NT2/D1 (cell line): Measurements from ENCODE around the gene LHX3.

ENCODE experiments used
- SUZ12 ChIP-seq: IDR thresholded peaks from 2 replicates; pipeline ENCODE4 v1.6.1; 2011; ENCODE audit not compliant: insufficient read length, insufficient read depth; ENCODE audit errors: extremely low read depth
- YY1 ChIP-seq: IDR thresholded peaks from 2 replicates; pipeline ENCODE4 v1.6.1; 2011; ENCODE audit not compliant: insufficient read length, insufficient read depth
- ZNF274 ChIP-seq: IDR thresholded peaks from 2 replicates; pipeline ENCODE4 v1.6.1; 2011; ENCODE audit warnings: mild to moderate bottlenecking, low read depth, low read length

DNA sequence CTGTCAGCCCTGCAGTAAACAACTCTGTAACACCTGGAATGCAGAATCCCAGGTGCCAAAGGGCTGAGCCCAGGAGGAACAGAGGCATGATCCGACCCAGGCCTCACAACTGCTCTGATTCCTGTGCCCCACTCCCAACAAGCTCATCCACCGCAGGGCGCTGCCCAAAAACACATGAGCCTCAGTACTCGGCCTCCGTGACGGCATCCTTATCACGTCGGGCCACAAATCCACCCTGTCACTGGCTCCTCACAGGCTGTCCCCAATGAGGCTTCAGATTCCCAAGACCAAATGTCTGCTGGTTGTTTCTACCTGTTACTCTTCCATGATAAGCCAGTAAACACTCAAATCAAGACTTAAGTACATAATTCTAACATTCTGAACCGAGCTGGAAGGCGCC lies 25.4 kb upstream of the LHX3 start:
- TF ChIP-seq ZNF274 (no peak), YY1 (no peak), SUZ12 (no peak)
